Osteoblast (primary cell): ENCODE results near the gene MAN2A2. TPM values are rescaled to one million over a fixed set of nuclear protein-coding genes. Genes with fewer than 3 reads are reported as not detected.

ENCODE experiments used
- DNase-seq: peaks from one replicate; pipeline ENCODE4 v3.0.0; 2011; ENCODE audit warnings: low spot score, mixed read lengths; ENCODE audit not compliant: insufficient read length; ENCODE audit errors: missing footprints
- H2AFZ ChIP-seq: 2 replicates; pipeline ENCODE4 v1.6.0; 2011; ENCODE audit warnings: mild to moderate bottlenecking, low read length
- H3K27ac ChIP-seq: 2 replicates; pipeline ENCODE4 v1.5.1; 2011; ENCODE audit warnings: mild to moderate bottlenecking, low read depth, low read length, moderate library complexity
- H3K27me3 ChIP-seq: 2 replicates; pipeline ENCODE4 v1.6.0; 2012; ENCODE audit warnings: mild to moderate bottlenecking, control low read depth, inconsistent platforms, low read length, moderate library complexity; ENCODE audit not compliant: insufficient read depth
- H3K36me3 ChIP-seq: 2 replicates; pipeline ENCODE4 v1.5.1; 2011; ENCODE audit warnings: mild to moderate bottlenecking, low read length, control low read depth, moderate library complexity; ENCODE audit not compliant: insufficient read depth
- H3K4me1 ChIP-seq: 2 replicates; pipeline ENCODE4 v1.5.1; 2011; ENCODE audit warnings: mild to moderate bottlenecking, low read length, control low read depth, moderate library complexity; ENCODE audit not compliant: insufficient read depth
- H3K4me2 ChIP-seq: 2 replicates; pipeline ENCODE4 v1.6.0; 2011; ENCODE audit warnings: mild to moderate bottlenecking, low read length; ENCODE audit not compliant: insufficient read depth
- H3K4me3 ChIP-seq: fragments of 200-600 bp; sonication (generic); 3 replicates; pipeline ENCODE4 v1.5.1; 2012; ENCODE audit warnings: mild to moderate bottlenecking, low read length, inconsistent platforms; ENCODE audit not compliant: insufficient read depth
- H3K79me2 ChIP-seq: 2 replicates; pipeline ENCODE4 v1.6.0; 2012; ENCODE audit warnings: mild to moderate bottlenecking, low read length, control low read depth, inconsistent platforms; ENCODE audit not compliant: insufficient read depth
- H3K9me3 ChIP-seq: 2 replicates; pipeline ENCODE4 v1.5.1; 2011; ENCODE audit warnings: low read depth, low read length, control low read depth
- H4K20me1 ChIP-seq: 2 replicates; pipeline ENCODE4 v1.6.0; 2012; ENCODE audit warnings: mild to moderate bottlenecking, low read length, control low read depth; ENCODE audit not compliant: insufficient read depth
- CTCF ChIP-seq: IDR thresholded peaks from 2 replicates; pipeline ENCODE4 v1.5.1; 2011; ENCODE audit warnings: mild to moderate bottlenecking, low read depth, low read length, moderate library complexity; ENCODE audit errors: extremely low read depth
- total RNA-seq: library from RNA; depleted of rRNA; stranded (reverse); fragments of >200 nt; gene quantifications from 2 replicates; pipeline ENCODE4 v1.2.3, GENCODE V29; 2012

MAN2A2 gene
- total RNA-seq, 1 donor: 15.2 TPM

- no peak for TF ChIP-seq CTCF
- no peak overlapping the region for H2AFZ ChIP-seq
- DNase-seq: no peak
Observed at GRCh38 chr15:90939756-90940155, 36.7 kb downstream of the MAN2A2 start.

GRCh38 chr15:90941038-90941437 lies 37.9 kb downstream of the MAN2A2 start:
- Histone ChIP-seq H3K79me2 (peaks cover 14% of the 10 kb centered on the region), H4K20me1 (peaks cover 6% of the 10 kb centered on the region), H2AFZ (no peak overlapping the region), H3K36me3 (peaks cover 77% of the 10 kb centered on the region), H3K4me1 (peaks cover 7% of the 10 kb centered on the region), H3K4me2 (no peak overlapping the region), H3K27ac (no peak overlapping the region), H3K27me3 (no peaks in the 10 kb centered on the region), H3K4me3 (no peak overlapping the region), H3K9me3 (no peaks in the 10 kb centered on the region)
- peak; percentile 59 for DNase-seq
- no peak for TF ChIP-seq CTCF

More at GRCh38 chr15:90939756-90940155, 36.7 kb downstream of the MAN2A2 start:
- no peak overlapping the region for H3K27ac ChIP-seq
- H4K20me1 ChIP-seq: peaks cover 6% of the 10 kb centered on the region
- no peaks in the 10 kb centered on the region for H3K27me3 ChIP-seq
- H3K79me2 ChIP-seq: peaks cover 22% of the 10 kb centered on the region
- no peak overlapping the region for H3K4me3 ChIP-seq
- H3K4me2 ChIP-seq: no peak overlapping the region
- H3K4me1 ChIP-seq: peaks cover 12% of the 10 kb centered on the region
- H3K36me3 ChIP-seq: peaks cover 73% of the 10 kb centered on the region
- H3K9me3 ChIP-seq: no peaks in the 10 kb centered on the region

- Histone ChIP-seq H3K36me3 (peaks cover 79% of the 10 kb centered on the region), H3K27ac (no peak overlapping the region), H3K4me1 (no peaks in the 10 kb centered on the region), H3K4me3 (no peak overlapping the region), H3K79me2 (peaks cover 3% of the 10 kb centered on the region), H4K20me1 (peaks cover 6% of the 10 kb centered on the region), H3K27me3 (no peaks in the 10 kb centered on the region), H3K9me3 (no peaks in the 10 kb centered on the region), H2AFZ (no peak overlapping the region), H3K4me2 (no peak overlapping the region)
- no peak for TF ChIP-seq CTCF
- DNase-seq: no peak
Observed at GRCh38 chr15:90942354-90943120, 39.4 kb downstream of the MAN2A2 start.

GRCh38 chr15:90945091-90945490 lies 42.0 kb downstream of the MAN2A2 start:
- Histone ChIP-seq H3K27me3 (no peaks in the 10 kb centered on the region), H2AFZ (no peak overlapping the region), H3K9me3 (no peaks in the 10 kb centered on the region), H3K79me2 (no peaks in the 10 kb centered on the region), H3K4me1 (peaks cover 8% of the 10 kb centered on the region), H3K36me3 (peaks cover 78% of the 10 kb centered on the region), H3K4me3 (no peak overlapping the region), H4K20me1 (peaks cover 2% of the 10 kb centered on the region), H3K4me2 (no peak overlapping the region), H3K27ac (no peak overlapping the region)
- peak; percentile 29 for DNase-seq
- no peak for TF ChIP-seq CTCF
